PC-9 (cell line): ENCODE data around the gene METAP1. TPM values are rescaled to one million over a fixed set of nuclear protein-coding genes. Genes with fewer than 3 reads are reported as not detected.

ENCODE experiments used
- BruUV-seq: library from RNA; stranded (reverse); fragments of 400-500 nt; replicated peaks from 2 replicates; lab custom pipeline; 2021; lab: Mats Ljungman, UMichigan
- CTCF ChIA-PET: fragments of 300-600 bp; sonication (Branson Sonifier 250); formaldehyde crosslinking; loops from one replicate; lab custom pipeline; 2022; ENCODE audit warnings: antibody characterized with exemption; lab: Charles Lee
- POLR2A ChIA-PET: fragments of 300-600 bp; sonication (Branson Sonifier 250); formaldehyde crosslinking; loops from one replicate; lab custom pipeline; 2022; ENCODE audit warnings: antibody characterized with exemption; ENCODE audit not compliant: unreplicated experiment; lab: Charles Lee
- DNase-seq, 2 experiments: peaks; one replicate each; pipeline versions ENCODE4 v3.0.0 to v3.0.0-alpha.2; 2015 to 2022; ENCODE audit warnings: mixed read lengths in 1 of 2
- H2AFZ ChIP-seq: fragments of 200-600 bp; sonication (generic); 2 replicates; pipeline ENCODE4 v1.8.1; 2017; ENCODE audit warnings: antibody characterized with exemption
- H3F3A ChIP-seq: fragments of 200-600 bp; sonication (generic); 2 replicates; pipeline ENCODE4 v1.8.1; 2017; ENCODE audit warnings: antibody characterized with exemption, mild to moderate bottlenecking, low read depth; ENCODE audit not compliant: insufficient read depth
- H3K27ac ChIP-seq: fragments of 200-600 bp; sonication (generic); 2 replicates; pipeline ENCODE4 v1.6.1; 2016; ENCODE audit warnings: mixed run types
- H3K27me3 ChIP-seq: fragments of 200-600 bp; sonication (generic); 2 replicates; pipeline ENCODE4 v1.6.1; 2016; ENCODE audit warnings: low read depth, mixed run types; ENCODE audit not compliant: insufficient read depth
- H3K36me3 ChIP-seq: fragments of 200-600 bp; sonication (generic); 2 replicates; pipeline ENCODE4 v1.6.1; 2016; ENCODE audit warnings: low read depth, mixed run types
- H3K4me1 ChIP-seq: fragments of 200-600 bp; sonication (generic); replicated peaks from 2 replicates; pipeline ENCODE4 v1.6.1; 2016; ENCODE audit warnings: mixed run types; ENCODE audit not compliant: insufficient read depth
- H3K4me2 ChIP-seq: fragments of 200-600 bp; sonication (generic); 2 replicates; pipeline ENCODE4 v1.6.1; 2017; ENCODE audit warnings: mixed run types
- H3K4me3 ChIP-seq: fragments of 200-600 bp; sonication (generic); 2 replicates; pipeline ENCODE4 v1.6.1; 2016; ENCODE audit warnings: mixed run types
- H3K79me2 ChIP-seq: fragments of 200-600 bp; sonication (generic); 2 replicates; pipeline ENCODE4 v1.6.1; 2017; ENCODE audit warnings: low read depth, mixed run types
- H3K9me2 ChIP-seq: fragments of 200-600 bp; sonication (generic); 2 replicates; pipeline ENCODE4 v1.8.1; 2017; ENCODE audit warnings: mild to moderate bottlenecking; ENCODE audit not compliant: insufficient read depth
- H3K9me3 ChIP-seq: fragments of 200-600 bp; sonication (generic); 2 replicates; pipeline ENCODE4 v1.8.1; 2016; ENCODE audit warnings: low read depth; ENCODE audit not compliant: insufficient read depth
- H4K20me1 ChIP-seq: fragments of 200-600 bp; sonication (generic); 2 replicates; pipeline ENCODE4 v1.8.1; 2017; ENCODE audit not compliant: insufficient read depth
- CTCF ChIP-seq: fragments of 200-600 bp; sonication (generic); conservative IDR thresholded peaks from 2 replicates; pipeline ENCODE4 v1.6.1; 2017; ENCODE audit warnings: mixed run types, antibody characterized with exemption, mild to moderate bottlenecking, moderate library complexity
- EZH2 ChIP-seq: fragments of 200-600 bp; sonication (generic); IDR thresholded peaks from 2 replicates; pipeline ENCODE4 v1.8.0; 2017; ENCODE audit warnings: antibody characterized with exemption, low read depth
- intact Hi-C: fragments of 100-400 bp; cut with micrococcal nuclease; formaldehyde crosslinking; loops from one replicate; pipeline ENCODE4 v1.10.0; 2022; ENCODE audit not compliant: unreplicated experiment
- total RNA-seq: library from RNA; stranded (reverse); gene quantifications from 2 replicates; pipeline ENCODE4 v1.2.3, GENCODE V29; 2021

The METAP1 gene
- total RNA-seq, 1 experiment from 2014 or later, result 42.0 TPM

DNA sequence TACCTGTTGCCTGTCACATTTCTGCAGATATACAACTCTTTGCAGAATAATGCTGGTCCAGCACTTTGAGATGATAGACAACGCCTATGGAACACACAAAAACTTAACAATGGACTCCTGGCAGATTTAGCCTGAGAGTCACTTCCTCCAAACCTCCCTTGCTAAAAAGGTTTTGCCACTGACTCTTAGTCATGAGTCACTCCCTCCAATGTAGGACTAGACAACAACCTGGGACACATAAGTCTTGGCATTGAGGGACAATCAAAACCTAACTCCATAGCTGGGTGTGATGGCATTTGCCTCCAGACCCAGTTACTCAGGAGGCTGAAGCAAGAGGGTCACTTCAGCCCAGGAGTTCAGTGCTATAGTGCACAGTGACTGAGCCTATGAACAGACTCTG lies 44.6 kb upstream of the METAP1 start:
- no peak overlapping the region for H3K27ac ChIP-seq
- no peaks in the 10 kb centered on the region for H4K20me1 ChIP-seq
- H3K4me3 ChIP-seq, result no peak overlapping the region
- no peak overlapping the region for H3K4me2 ChIP-seq
- intact Hi-C loops, result no loop called here
- H3K27me3 ChIP-seq, result no peaks in the 10 kb centered on the region
- DNase-seq, result no peak
- H3K4me1 ChIP-seq, result no peaks in the 10 kb centered on the region
- no peaks in the 10 kb centered on the region for H3K79me2 ChIP-seq
- ChIA-PET POLR2A (no interaction called here), CTCF (no interaction called here)
- H3K9me3 ChIP-seq, result no peaks in the 10 kb centered on the region
- H2AFZ ChIP-seq, result no peak overlapping the region
- no peaks in the 10 kb centered on the region for H3K9me2 ChIP-seq
- no peaks in the 10 kb centered on the region for H3K36me3 ChIP-seq
- TF ChIP-seq CTCF (no peak), EZH2 (no peak)
- BruUV-seq, result no TSS peak
- H3F3A ChIP-seq, result no peaks in the 10 kb centered on the region; the same call in 1 of the 2 replicates

GRCh38 chr4:98951710-98952109 lies 43.8 kb upstream of the METAP1 start:
- Histone ChIP-seq H3K4me2 (no peak overlapping the region), H2AFZ (no peak overlapping the region), H3K9me2 (no peaks in the 10 kb centered on the region), H3K79me2 (no peaks in the 10 kb centered on the region), H3K4me1 (no peaks in the 10 kb centered on the region), H3F3A (no peaks in the 10 kb centered on the region; the same call in 1 of the 2 replicates), H3K4me3 (no peak overlapping the region), H4K20me1 (no peaks in the 10 kb centered on the region), H3K27ac (no peak overlapping the region), H3K36me3 (no peaks in the 10 kb centered on the region), H3K9me3 (no peaks in the 10 kb centered on the region), H3K27me3 (no peaks in the 10 kb centered on the region)
- no peak for DNase-seq
- no TSS peak for BruUV-seq
- CTCF ChIA-PET, result no interaction called here
- POLR2A ChIA-PET, result no interaction called here
- intact Hi-C loops, result no loop called here
- TF ChIP-seq CTCF, result no peak
- no peak for TF ChIP-seq EZH2

GRCh38 chr4:98955229-98955628 lies 40.3 kb upstream of the METAP1 start:
- H4K20me1 ChIP-seq, result no peaks in the 10 kb centered on the region
- ChIA-PET CTCF (no interaction called here), POLR2A (no interaction called here)
- no peaks in the 10 kb centered on the region for H3K36me3 ChIP-seq
- no peaks in the 10 kb centered on the region for H3K9me2 ChIP-seq
- DNase-seq, result no peak
- BruUV-seq, result no TSS peak
- H2AFZ ChIP-seq, result no peak overlapping the region
- intact Hi-C loops, result no loop called here
- no peaks in the 10 kb centered on the region for H3K79me2 ChIP-seq
- no peak overlapping the region for H3K4me3 ChIP-seq
- TF ChIP-seq EZH2, result no peak
- TF ChIP-seq CTCF, result no peak
- H3K27me3 ChIP-seq, result no peaks in the 10 kb centered on the region
- H3F3A ChIP-seq, result no peaks in the 10 kb centered on the region
- H3K9me3 ChIP-seq, result no peaks in the 10 kb centered on the region
- no peak overlapping the region for H3K27ac ChIP-seq
- H3K4me2 ChIP-seq, result no peak overlapping the region
- no peaks in the 10 kb centered on the region for H3K4me1 ChIP-seq
